K562 (cell line): ENCODE data around the gene TNFSF11. TPM values are rescaled to one million over a fixed set of nuclear protein-coding genes. Genes with fewer than 3 reads are reported as not detected.

Experiments
- ATAC-seq: fragments of 200-7000 bp; cut with Tn5 transposase; 3 replicates; pipeline ENCODE4 v1.9.1; 2020; ENCODE audit warnings: moderate library complexity
- BruUV-seq: library from RNA; stranded (reverse); fragments of 400-500 nt; replicated peaks from 2 replicates; lab custom pipeline; 2021; lab: Mats Ljungman, UMichigan
- CTCF ChIA-PET: fragments of 300-600 bp; formaldehyde crosslinking; extraction: SDS; loops from one replicate; lab custom pipeline; 2021; ENCODE audit warnings: low intra/inter-chr PET ratio; lab: Yijun Ruan, JAX
- POLR2A ChIA-PET: fragments of 300-600, 350-650 bp; sonication (Branson Sonifier 250); formaldehyde crosslinking; extraction: SDS; loops from one replicate; lab custom pipeline; 2021; ENCODE audit warnings: antibody characterized with exemption, inconsistent platforms; lab: Yijun Ruan, JAX
- DNase-seq, 4 experiments: peaks; one replicate each; pipeline versions ENCODE4 v3.0.0 to v3.0.0-alpha.2; 2011 to 2018; ENCODE audit warnings: low spot score in 3 of 4, mixed read lengths in 3 of 4; ENCODE audit errors: extremely low read depth in 1 of 4
- FAIRE-seq: peaks from 2 replicates; lab custom pipeline; 2011; peaks lifted over from hg19 to GRCh38; lab: Jason Lieb, UNC
- H2AFZ ChIP-seq: 2 replicates; pipeline ENCODE4 v1.6.0; 2011; ENCODE audit warnings: low read depth, low read length, control low read depth, inconsistent platforms
- H3K27ac ChIP-seq: fragments of 200-600 bp; 3 replicates; pipeline ENCODE4 v1.8.0; 2011; ENCODE audit warnings: low read depth, mild to moderate bottlenecking, control low read depth, inconsistent platforms, low read length, moderate library complexity, mixed read lengths; ENCODE audit errors: extremely low read depth
- H3K27me3 ChIP-seq, 2 experiments: fragments of 300-600 bp in 1 of 2; 2 replicates in 1 of 2; 3 replicates in 1 of 2; pipeline versions ENCODE4 v1.6.0 to v1.8.0; 2011; ENCODE audit warnings: inconsistent platforms in 2 of 2, low read length in 2 of 2, mild to moderate bottlenecking in 1 of 2, mixed read lengths in 1 of 2, moderate library complexity in 1 of 2; ENCODE audit not compliant: control insufficient read depth in 2 of 2, insufficient read depth in 2 of 2
- H3K36me3 ChIP-seq: fragments of 300-600 bp; 3 replicates; pipeline ENCODE4 v1.8.0; 2011; ENCODE audit warnings: mild to moderate bottlenecking, low read length, inconsistent platforms; ENCODE audit not compliant: control insufficient read depth, insufficient read depth
- H3K4me1 ChIP-seq, 2 experiments: fragments of 200-600 bp in 1 of 2; replicated peaks in 1 of 2; 2 replicates in 1 of 2; 3 replicates in 1 of 2; pipeline versions ENCODE4 v1.5.1 to v1.8.0; 2011; ENCODE audit warnings: inconsistent platforms in 2 of 2, low read length in 2 of 2, mild to moderate bottlenecking in 1 of 2, mixed read lengths in 1 of 2, moderate library complexity in 1 of 2; ENCODE audit not compliant: control insufficient read depth in 2 of 2, insufficient read depth in 2 of 2
- H3K4me2 ChIP-seq: 2 replicates; pipeline ENCODE4 v1.6.1; 2011; ENCODE audit warnings: low read length, control low read depth, inconsistent platforms, mixed read lengths; ENCODE audit not compliant: insufficient read depth
- H3K4me3 ChIP-seq: fragments of 200-600 bp; sonication (generic), shearing (Covaris generic); 2 replicates; pipeline ENCODE4 v1.5.1; 2016; ENCODE audit warnings: control low read depth, inconsistent platforms
- H3K79me2 ChIP-seq: fragments of 200-600 bp; 3 replicates; pipeline ENCODE4 v1.8.0; 2011; ENCODE audit warnings: low read length, inconsistent platforms; ENCODE audit not compliant: control insufficient read depth, insufficient read depth
- H3K9ac ChIP-seq, 2 experiments: 2 replicates each; pipeline versions ENCODE4 v1.6.0 to v1.6.1; 2011; ENCODE audit warnings: low read depth in 2 of 2, low read length in 2 of 2, control low read depth in 1 of 2, inconsistent platforms in 1 of 2, mild to moderate bottlenecking in 1 of 2, mixed read lengths in 1 of 2; ENCODE audit not compliant: insufficient read depth in 1 of 2
- H3K9me1 ChIP-seq: one replicate; pipeline ENCODE4 v1.6.0; 2011; ENCODE audit warnings: inconsistent platforms, mild to moderate bottlenecking, low read length, moderate library complexity; ENCODE audit not compliant: control insufficient read depth, insufficient read depth
- H3K9me3 ChIP-seq: replicated peaks from 2 replicates; pipeline ENCODE4 v1.5.1; 2011; ENCODE audit warnings: low read depth, low read length, inconsistent platforms; ENCODE audit not compliant: control insufficient read depth, insufficient read depth
- H4K20me1 ChIP-seq: replicated peaks from 2 replicates; pipeline ENCODE4 v1.6.1; 2011; ENCODE audit warnings: low read length, inconsistent platforms, mixed read lengths; ENCODE audit not compliant: control insufficient read depth, insufficient read depth
- KLF6 ChIP-seq: fragments of 250-450 bp; sonication (Bioruptor Pico); IDR thresholded peaks from 2 replicates; pipeline ENCODE4 v1.4.0; 2020; ENCODE audit warnings: mild to moderate bottlenecking, moderate library complexity, borderline replicate concordance
- MYBL2 ChIP-seq, 2 experiments: fragments of 450-650 bp in 1 of 2; sonication (generic) in 1 of 2; formaldehyde crosslinking in 1 of 2; IDR thresholded peaks; 2 replicates each; pipeline versions ENCODE4 v1.6.1 to v1.8.1; 2017 to 2022; ENCODE audit warnings: borderline replicate concordance in 1 of 2, inconsistent platforms in 1 of 2, low read depth in 1 of 2, mild to moderate bottlenecking in 1 of 2, missing genetic modification reagents in 1 of 2, moderate library complexity in 1 of 2
- ZKSCAN1 ChIP-seq: fragments of 150-350 bp; IDR thresholded peaks from 2 replicates; pipeline ENCODE4 v1.6.1; 2016; ENCODE audit warnings: low read depth, low read length
- WGBS: fragments of 100-300 bp; shearing (Covaris generic); methylation state at CpG from one replicate; pipeline ENCODE4 v1.1.6; 2016; ENCODE audit warnings: low coverage, mixed read lengths; ENCODE audit not compliant: insufficient coverage; ENCODE audit errors: missing lambda C conversion rate; 5-methylcytosine and 5-hydroxymethylcytosine counted together
- in situ Hi-C: fragments of 300-500 bp; cut with MboI; formaldehyde crosslinking; loops from 4 replicates; pipeline ENCODE4 v1.15.0; 2018; ENCODE audit warnings: inconsistent platforms, mixed read lengths
- intact Hi-C: fragments of 100-400 bp; cut with micrococcal nuclease; formaldehyde crosslinking; loops from 2 replicates; pipeline ENCODE4 v1.14.2; 2022
- polyA plus RNA-seq, 8 experiments: library from polyadenylated mRNA; depleted of rRNA in 4 of 8; stranded (reverse) in 5 of 8; unstranded in 3 of 8; fragments of >200 nt; fragmentation: Nextera tagmentation in 2 of 8; fragmentation: Illumina TruSeq in 1 of 8; extraction: Ambion mirVana in 2 of 8; extraction: Trizol in 1 of 8; gene quantifications; 2 replicates each; pipeline versions ENCODE4 v1.2.1 to v1.2.3, GENCODE V29; 2011 to 2014; ENCODE audit warnings: inconsistent platforms in 1 of 8, missing spikeins in 1 of 8
- total RNA-seq, 7 experiments: library from RNA; depleted of rRNA in 6 of 7; stranded (reverse); fragments of >200 nt in 6 of 7; fragmentation: Illumina TruSeq in 2 of 7; extraction: Trizol in 2 of 7; gene quantifications; 2 replicates each; pipeline versions ENCODE4 v1.2.1 to v1.2.3, GENCODE V29; 2011 to 2021; ENCODE audit warnings: low replicate concordance in 1 of 7
- TF ChIP-seq, protein P1 (sequence below): fragments of 450-650 bp; IDR thresholded peaks from 2 replicates; pipeline ENCODE4 v1.7.1; 2018; ENCODE audit warnings: mild to moderate bottlenecking, low read depth; ENCODE audit not compliant: partially characterized antibody
- TF ChIP-seq, protein P2 (sequence below): sonication (generic); formaldehyde crosslinking; IDR thresholded peaks from 2 replicates; pipeline ENCODE4 v1.9.0; 2022; ENCODE audit warnings: mild to moderate bottlenecking, missing genetic modification reagents
- TF ChIP-seq, protein P3 (sequence below): fragments of 250-450 bp; sonication (Bioruptor Pico); IDR thresholded peaks from 2 replicates; pipeline ENCODE4 v1.4.0; 2020; ENCODE audit warnings: borderline replicate concordance

Gene TNFSF11
- total and polyA plus RNA-seq, 9 of the 15 experiments (the other 6 are each of a cell fraction or from before 2014, with no cell fraction given): not detected

DNA sequence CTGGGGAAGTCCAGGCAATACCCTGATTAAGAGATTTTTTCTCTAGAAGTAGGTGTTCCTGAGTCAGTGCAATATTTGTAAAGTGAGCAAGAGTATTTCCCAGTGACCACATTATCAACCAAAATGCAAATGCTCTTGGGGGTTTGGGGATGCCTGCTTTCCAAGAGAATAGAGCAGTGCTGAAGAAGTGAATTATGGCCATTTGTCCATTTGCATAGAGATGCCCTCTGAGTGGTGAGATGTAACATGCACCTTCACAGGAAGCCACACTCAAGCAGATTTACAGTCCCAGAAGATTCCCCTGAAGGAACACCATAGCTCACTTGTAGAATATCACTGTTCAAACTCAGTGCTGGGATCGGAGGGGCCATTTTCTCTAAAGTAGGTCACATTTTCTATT lies 71.8 kb downstream of the TNFSF11 start:
- no TSS peak for BruUV-seq
- H3K9ac ChIP-seq: no peak overlapping the region
- TF ChIP-seq, protein P1, sequence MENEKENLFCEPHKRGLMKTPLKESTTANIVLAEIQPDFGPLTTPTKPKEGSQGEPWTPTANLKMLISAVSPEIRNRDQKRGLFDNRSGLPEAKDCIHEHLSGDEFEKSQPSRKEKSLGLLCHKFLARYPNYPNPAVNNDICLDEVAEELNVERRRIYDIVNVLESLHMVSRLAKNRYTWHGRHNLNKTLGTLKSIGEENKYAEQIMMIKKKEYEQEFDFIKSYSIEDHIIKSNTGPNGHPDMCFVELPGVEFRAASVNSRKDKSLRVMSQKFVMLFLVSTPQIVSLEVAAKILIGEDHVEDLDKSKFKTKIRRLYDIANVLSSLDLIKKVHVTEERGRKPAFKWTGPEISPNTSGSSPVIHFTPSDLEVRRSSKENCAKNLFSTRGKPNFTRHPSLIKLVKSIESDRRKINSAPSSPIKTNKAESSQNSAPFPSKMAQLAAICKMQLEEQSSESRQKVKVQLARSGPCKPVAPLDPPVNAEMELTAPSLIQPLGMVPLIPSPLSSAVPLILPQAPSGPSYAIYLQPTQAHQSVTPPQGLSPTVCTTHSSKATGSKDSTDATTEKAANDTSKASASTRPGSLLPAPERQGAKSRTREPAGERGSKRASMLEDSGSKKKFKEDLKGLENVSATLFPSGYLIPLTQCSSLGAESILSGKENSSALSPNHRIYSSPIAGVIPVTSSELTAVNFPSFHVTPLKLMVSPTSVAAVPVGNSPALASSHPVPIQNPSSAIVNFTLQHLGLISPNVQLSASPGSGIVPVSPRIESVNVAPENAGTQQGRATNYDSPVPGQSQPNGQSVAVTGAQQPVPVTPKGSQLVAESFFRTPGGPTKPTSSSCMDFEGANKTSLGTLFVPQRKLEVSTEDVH: no peak
- TF ChIP-seq MYBL2 (IDR thresholded peaks at IDR 0.05; ENCODE audit: low read depth) (no peak), MYBL2 (CRISPR knock-in tag; IDR thresholded peaks at IDR 0.05; ENCODE audit: borderline replicate concordance) (no peak), ZKSCAN1 (no peak), KLF6 (CRISPR knock-in tag) (no peak)
- TF ChIP-seq, protein P2, sequence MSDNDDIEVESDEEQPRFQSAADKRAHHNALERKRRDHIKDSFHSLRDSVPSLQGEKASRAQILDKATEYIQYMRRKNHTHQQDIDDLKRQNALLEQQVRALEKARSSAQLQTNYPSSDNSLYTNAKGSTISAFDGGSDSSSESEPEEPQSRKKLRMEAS (CRISPR knock-in tag): no peak
- TF ChIP-seq, protein P3, sequence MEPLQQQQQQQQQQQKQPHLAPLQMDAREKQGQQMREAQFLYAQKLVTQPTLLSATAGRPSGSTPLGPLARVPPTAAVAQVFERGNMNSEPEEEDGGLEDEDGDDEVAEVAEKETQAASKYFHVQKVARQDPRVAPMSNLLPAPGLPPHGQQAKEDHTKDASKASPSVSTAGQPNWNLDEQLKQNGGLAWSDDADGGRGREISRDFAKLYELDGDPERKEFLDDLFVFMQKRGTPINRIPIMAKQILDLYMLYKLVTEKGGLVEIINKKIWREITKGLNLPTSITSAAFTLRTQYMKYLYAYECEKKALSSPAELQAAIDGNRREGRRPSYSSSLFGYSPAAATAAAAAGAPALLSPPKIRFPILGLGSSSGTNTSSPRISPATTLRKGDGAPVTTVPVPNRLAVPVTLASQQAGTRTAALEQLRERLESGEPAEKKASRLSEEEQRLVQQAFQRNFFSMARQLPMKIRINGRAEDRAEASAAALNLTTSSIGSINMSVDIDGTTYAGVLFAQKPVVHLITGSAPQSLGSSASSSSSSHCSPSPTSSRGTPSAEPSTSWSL: no peak
- TF ChIP-seq, all 486 proteins: peak for 0
- Histone ChIP-seq H3K27me3 (no peaks in the 10 kb centered on the region; a peak in 1 of 5 replicates), H3K36me3 (no peaks in the 10 kb centered on the region), H3K9me3 (no peaks in the 10 kb centered on the region), H3K27ac (no peak overlapping the region), H3K79me2 (no peaks in the 10 kb centered on the region), H3K4me1 (no peaks in the 10 kb centered on the region), H2AFZ (no peak overlapping the region), H3K4me2 (no peak overlapping the region), H3K9me1 (no peaks in the 10 kb centered on the region), H4K20me1 (no peaks in the 10 kb centered on the region), H3K4me3 (no peak overlapping the region)
- POLR2A ChIA-PET: no interaction called here
- intact Hi-C loops: no loop called here
- in situ Hi-C loops: no loop called here
- DNase-seq (no peak), FAIRE-seq (no peak), ATAC-seq (no peak)
- CTCF ChIA-PET: no interaction called here
- 7% methylated on average over 1 of the region's 1 CpG for WGBS
